ENCODE results near the gene PTPRT.

DNA sequence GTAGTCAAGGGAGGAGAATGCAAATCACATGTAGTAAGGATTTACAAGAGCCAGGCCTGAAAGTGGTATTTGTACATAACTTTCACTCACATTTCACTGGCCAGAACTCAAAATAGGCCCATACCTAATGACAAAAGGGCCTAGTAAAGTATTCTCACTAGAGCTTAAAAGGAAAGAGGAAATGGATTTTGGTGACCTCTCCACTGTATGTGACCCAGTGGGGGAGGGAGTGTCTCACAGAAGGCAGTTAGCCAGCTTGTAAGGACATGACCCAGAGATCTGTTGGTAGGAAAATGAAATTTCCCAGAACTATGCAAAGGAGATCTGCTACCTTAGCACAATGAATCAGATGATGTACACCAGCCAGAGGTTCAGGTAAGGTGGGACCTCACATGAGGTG, 124.4 kb downstream of the PTPRT start:
- TF ChIP-seq GFI1B (tag by site-specific recombination; IDR thresholded peaks at IDR 0.05), result no peak
- TF ChIP-seq, protein P1, sequence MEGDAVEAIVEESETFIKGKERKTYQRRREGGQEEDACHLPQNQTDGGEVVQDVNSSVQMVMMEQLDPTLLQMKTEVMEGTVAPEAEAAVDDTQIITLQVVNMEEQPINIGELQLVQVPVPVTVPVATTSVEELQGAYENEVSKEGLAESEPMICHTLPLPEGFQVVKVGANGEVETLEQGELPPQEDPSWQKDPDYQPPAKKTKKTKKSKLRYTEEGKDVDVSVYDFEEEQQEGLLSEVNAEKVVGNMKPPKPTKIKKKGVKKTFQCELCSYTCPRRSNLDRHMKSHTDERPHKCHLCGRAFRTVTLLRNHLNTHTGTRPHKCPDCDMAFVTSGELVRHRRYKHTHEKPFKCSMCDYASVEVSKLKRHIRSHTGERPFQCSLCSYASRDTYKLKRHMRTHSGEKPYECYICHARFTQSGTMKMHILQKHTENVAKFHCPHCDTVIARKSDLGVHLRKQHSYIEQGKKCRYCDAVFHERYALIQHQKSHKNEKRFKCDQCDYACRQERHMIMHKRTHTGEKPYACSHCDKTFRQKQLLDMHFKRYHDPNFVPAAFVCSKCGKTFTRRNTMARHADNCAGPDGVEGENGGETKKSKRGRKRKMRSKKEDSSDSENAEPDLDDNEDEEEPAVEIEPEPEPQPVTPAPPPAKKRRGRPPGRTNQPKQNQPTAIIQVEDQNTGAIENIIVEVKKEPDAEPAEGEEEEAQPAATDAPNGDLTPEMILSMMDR (tag by site-specific recombination; IDR thresholded peaks at IDR 0.05), result no peak
- TF ChIP-seq ZNF521 (tag by site-specific recombination; IDR thresholded peaks at IDR 0.05), result no peak
- TF ChIP-seq ZNF138 (tag by site-specific recombination; IDR thresholded peaks at IDR 0.05; ENCODE audit: borderline replicate concordance), result no peak
- TF ChIP-seq ZNF561 (tag by site-specific recombination; IDR thresholded peaks at IDR 0.05; ENCODE audit: borderline replicate concordance), result no peak
- TF ChIP-seq, protein P2, sequence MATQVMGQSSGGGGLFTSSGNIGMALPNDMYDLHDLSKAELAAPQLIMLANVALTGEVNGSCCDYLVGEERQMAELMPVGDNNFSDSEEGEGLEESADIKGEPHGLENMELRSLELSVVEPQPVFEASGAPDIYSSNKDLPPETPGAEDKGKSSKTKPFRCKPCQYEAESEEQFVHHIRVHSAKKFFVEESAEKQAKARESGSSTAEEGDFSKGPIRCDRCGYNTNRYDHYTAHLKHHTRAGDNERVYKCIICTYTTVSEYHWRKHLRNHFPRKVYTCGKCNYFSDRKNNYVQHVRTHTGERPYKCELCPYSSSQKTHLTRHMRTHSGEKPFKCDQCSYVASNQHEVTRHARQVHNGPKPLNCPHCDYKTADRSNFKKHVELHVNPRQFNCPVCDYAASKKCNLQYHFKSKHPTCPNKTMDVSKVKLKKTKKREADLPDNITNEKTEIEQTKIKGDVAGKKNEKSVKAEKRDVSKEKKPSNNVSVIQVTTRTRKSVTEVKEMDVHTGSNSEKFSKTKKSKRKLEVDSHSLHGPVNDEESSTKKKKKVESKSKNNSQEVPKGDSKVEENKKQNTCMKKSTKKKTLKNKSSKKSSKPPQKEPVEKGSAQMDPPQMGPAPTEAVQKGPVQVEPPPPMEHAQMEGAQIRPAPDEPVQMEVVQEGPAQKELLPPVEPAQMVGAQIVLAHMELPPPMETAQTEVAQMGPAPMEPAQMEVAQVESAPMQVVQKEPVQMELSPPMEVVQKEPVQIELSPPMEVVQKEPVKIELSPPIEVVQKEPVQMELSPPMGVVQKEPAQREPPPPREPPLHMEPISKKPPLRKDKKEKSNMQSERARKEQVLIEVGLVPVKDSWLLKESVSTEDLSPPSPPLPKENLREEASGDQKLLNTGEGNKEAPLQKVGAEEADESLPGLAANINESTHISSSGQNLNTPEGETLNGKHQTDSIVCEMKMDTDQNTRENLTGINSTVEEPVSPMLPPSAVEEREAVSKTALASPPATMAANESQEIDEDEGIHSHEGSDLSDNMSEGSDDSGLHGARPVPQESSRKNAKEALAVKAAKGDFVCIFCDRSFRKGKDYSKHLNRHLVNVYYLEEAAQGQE (tag by site-specific recombination; IDR thresholded peaks at IDR 0.05), result no peak
- TF ChIP-seq ZNF174 (tag by site-specific recombination; IDR thresholded peaks at IDR 0.05), result no peak
- TF ChIP-seq, protein P3, sequence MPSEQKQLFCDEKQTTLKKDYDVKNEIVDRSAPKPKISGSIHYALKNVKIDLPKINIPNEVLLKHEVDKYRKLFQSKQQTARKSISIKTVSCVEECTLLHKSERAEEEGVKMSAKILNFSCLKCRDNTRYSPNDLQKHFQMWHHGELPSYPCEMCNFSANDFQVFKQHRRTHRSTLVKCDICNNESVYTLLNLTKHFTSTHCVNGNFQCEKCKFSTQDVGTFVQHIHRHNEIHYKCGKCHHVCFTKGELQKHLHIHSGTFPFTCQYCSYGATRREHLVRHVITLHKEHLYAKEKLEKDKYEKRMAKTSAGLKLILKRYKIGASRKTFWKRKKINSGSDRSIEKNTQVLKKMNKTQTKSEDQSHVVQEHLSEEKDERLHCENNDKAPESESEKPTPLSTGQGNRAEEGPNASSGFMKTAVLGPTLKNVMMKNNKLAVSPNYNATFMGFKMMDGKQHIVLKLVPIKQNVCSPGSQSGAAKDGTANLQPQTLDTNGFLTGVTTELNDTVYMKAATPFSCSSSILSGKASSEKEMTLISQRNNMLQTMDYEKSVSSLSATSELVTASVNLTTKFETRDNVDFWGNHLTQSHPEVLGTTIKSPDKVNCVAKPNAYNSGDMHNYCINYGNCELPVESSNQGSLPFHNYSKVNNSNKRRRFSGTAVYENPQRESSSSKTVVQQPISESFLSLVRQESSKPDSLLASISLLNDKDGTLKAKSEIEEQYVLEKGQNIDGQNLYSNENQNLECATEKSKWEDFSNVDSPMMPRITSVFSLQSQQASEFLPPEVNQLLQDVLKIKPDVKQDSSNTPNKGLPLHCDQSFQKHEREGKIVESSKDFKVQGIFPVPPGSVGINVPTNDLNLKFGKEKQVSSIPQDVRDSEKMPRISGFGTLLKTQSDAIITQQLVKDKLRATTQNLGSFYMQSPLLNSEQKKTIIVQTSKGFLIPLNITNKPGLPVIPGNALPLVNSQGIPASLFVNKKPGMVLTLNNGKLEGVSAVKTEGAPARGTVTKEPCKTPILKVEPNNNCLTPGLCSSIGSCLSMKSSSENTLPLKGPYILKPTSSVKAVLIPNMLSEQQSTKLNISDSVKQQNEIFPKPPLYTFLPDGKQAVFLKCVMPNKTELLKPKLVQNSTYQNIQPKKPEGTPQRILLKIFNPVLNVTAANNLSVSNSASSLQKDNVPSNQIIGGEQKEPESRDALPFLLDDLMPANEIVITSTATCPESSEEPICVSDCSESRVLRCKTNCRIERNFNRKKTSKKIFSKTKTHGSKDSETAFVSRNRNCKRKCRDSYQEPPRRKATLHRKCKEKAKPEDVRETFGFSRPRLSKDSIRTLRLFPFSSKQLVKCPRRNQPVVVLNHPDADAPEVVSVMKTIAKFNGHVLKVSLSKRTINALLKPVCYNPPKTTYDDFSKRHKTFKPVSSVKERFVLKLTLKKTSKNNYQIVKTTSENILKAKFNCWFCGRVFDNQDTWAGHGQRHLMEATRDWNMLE (tag by site-specific recombination; conservative IDR thresholded peaks at IDR 0.05; ENCODE audit: low read depth), result no peak
- TF ChIP-seq KLF16 (tag by site-specific recombination; IDR thresholded peaks at IDR 0.05), result no peak
- TF ChIP-seq ZNF707 (tag by site-specific recombination; IDR thresholded peaks at IDR 0.05), result no peak
- TF ChIP-seq GLI4 (tag by site-specific recombination; IDR thresholded peaks at IDR 0.05), result no peak
- no peak for TF ChIP-seq ZNF530 (tag by site-specific recombination; IDR thresholded peaks at IDR 0.05; ENCODE audit: low read depth)
